DND-41 (cell line): Measurements from ENCODE around the gene CD34.

ENCODE experiments used
- ATAC-seq: fragments of 200-7000 bp; cut with Tn5 transposase; 3 replicates; pipeline ENCODE4 v1.9.1; 2021; ENCODE audit warnings: low read depth; ENCODE audit not compliant: insufficient read depth
- DNase-seq: peaks from one replicate; pipeline ENCODE4 v3.0.0-alpha.2; 2020
- H2AFZ ChIP-seq: 2 replicates; pipeline ENCODE4 v1.6.0; 2012; ENCODE audit warnings: low read depth, low read length
- H3K27ac ChIP-seq: 2 replicates; pipeline ENCODE4 v1.5.1; 2012; ENCODE audit warnings: low read length, inconsistent platforms
- H3K27me3 ChIP-seq: fragments of 200-600 bp; sonication (generic); 2 replicates; pipeline ENCODE4 v1.6.0; 2012; ENCODE audit warnings: low read length, mild to moderate bottlenecking, inconsistent platforms; ENCODE audit not compliant: insufficient read depth, poor library complexity
- H3K36me3 ChIP-seq: 2 replicates; pipeline ENCODE4 v1.5.1; 2012; ENCODE audit warnings: low read length, inconsistent platforms; ENCODE audit not compliant: insufficient read depth
- H3K4me1 ChIP-seq: 2 replicates; pipeline ENCODE4 v1.5.1; 2012; ENCODE audit warnings: mild to moderate bottlenecking, low read length; ENCODE audit not compliant: insufficient read depth
- H3K4me2 ChIP-seq: 2 replicates; pipeline ENCODE4 v1.6.0; 2012; ENCODE audit warnings: mild to moderate bottlenecking, moderate library complexity, low read length, inconsistent platforms; ENCODE audit not compliant: insufficient read depth
- H3K4me3 ChIP-seq, 2 experiments: fragments of 200-600 bp in 1 of 2; shearing (Covaris generic) in 1 of 2; 2 replicates each; pipeline ENCODE4 v1.5.1; 2012 to 2016; ENCODE audit warnings: inconsistent platforms in 2 of 2, low read length in 2 of 2, mild to moderate bottlenecking in 2 of 2, low read depth in 1 of 2, moderate library complexity in 1 of 2
- H3K79me2 ChIP-seq: 2 replicates; pipeline ENCODE4 v1.6.0; 2012; ENCODE audit warnings: low read length, inconsistent platforms; ENCODE audit not compliant: insufficient read depth
- H3K9ac ChIP-seq: 2 replicates; pipeline ENCODE4 v1.6.0; 2012; ENCODE audit warnings: low read depth, mild to moderate bottlenecking, inconsistent platforms, low read length, moderate library complexity
- H3K9me3 ChIP-seq: 2 replicates; pipeline ENCODE4 v1.5.1; 2012; ENCODE audit warnings: low read length, moderate library complexity, mild to moderate bottlenecking, inconsistent platforms; ENCODE audit not compliant: insufficient read depth, severe bottlenecking
- H4K20me1 ChIP-seq: 2 replicates; pipeline ENCODE4 v1.6.0; 2012; ENCODE audit warnings: low read length; ENCODE audit not compliant: insufficient read depth
- CTCF ChIP-seq: IDR thresholded peaks from 2 replicates; pipeline ENCODE4 v1.5.1; 2012; ENCODE audit warnings: borderline replicate concordance, low read length, moderate library complexity, mild to moderate bottlenecking; ENCODE audit not compliant: poor library complexity, severe bottlenecking; ENCODE audit errors: extremely low read depth
- EZH2 ChIP-seq: IDR thresholded peaks from 3 replicates; pipeline ENCODE4 v1.6.1; 2012; ENCODE audit warnings: borderline replicate concordance, low read depth, mild to moderate bottlenecking, moderate library complexity, low read length, inconsistent platforms; ENCODE audit not compliant: severe bottlenecking

Gene CD34

GRCh38 chr1:207873055-207873890 is 37.7 kb downstream of the CD34 start:
- peak overlapping the region; percentile 68 for H3K4me2 ChIP-seq
- 0 out of 2 replicates have a peak overlapping the region, but pooled peaks have one; percentile 6 for H2AFZ ChIP-seq

GRCh38 chr1:207872621-207873020 is 38.3 kb downstream of the CD34 start:
- Histone ChIP-seq H2AFZ (no peak overlapping the region), H3K4me2 (peak overlapping the region; percentile 68), H3K9ac (peak overlapping the region; percentile 50), H3K4me1 (peaks cover 77% of the 10 kb centered on the region), H3K4me3 (peak overlapping the region in 1 of 2 experiments; percentile 49; a peak in 2 of 4 replicates), H3K9me3 (no peaks in the 10 kb centered on the region), H3K27me3 (no peaks in the 10 kb centered on the region), H4K20me1 (peaks cover 1% of the 10 kb centered on the region), H3K36me3 (peaks cover 5% of the 10 kb centered on the region), H3K79me2 (peaks cover 27% of the 10 kb centered on the region), H3K27ac (peak overlapping the region; percentile 92)
- DNase-seq: no peak
- ATAC-seq: peak; percentile 3; the same call in 1 of the 3 replicates
- no peak for TF ChIP-seq EZH2
- no peak for TF ChIP-seq CTCF

More at GRCh38 chr1:207873055-207873890, 37.7 kb downstream of the CD34 start:
- ATAC-seq (peak; percentile 81), DNase-seq (peak; percentile 82)
- peak overlapping the region; percentile 50 for H3K9ac ChIP-seq
- H3K27ac ChIP-seq: peak overlapping the region; percentile 92
- H3K4me1 ChIP-seq: peaks cover 73% of the 10 kb centered on the region
- no peaks in the 10 kb centered on the region for H4K20me1 ChIP-seq
- H3K4me3 ChIP-seq: peak overlapping the region in 1 of 2 experiments; percentile 49; a peak in 2 of 4 replicates
- TF ChIP-seq EZH2: no peak
- TF ChIP-seq CTCF: no peak
- no peaks in the 10 kb centered on the region for H3K9me3 ChIP-seq
- H3K27me3 ChIP-seq: no peaks in the 10 kb centered on the region
- H3K36me3 ChIP-seq: peaks cover 2% of the 10 kb centered on the region; the same call in 1 of the 2 replicates
- peaks cover 21% of the 10 kb centered on the region for H3K79me2 ChIP-seq

GRCh38 chr1:207871117-207871649 is 39.7 kb downstream of the CD34 start:
- Histone ChIP-seq H3K4me3 (no peak overlapping the region), H3K4me2 (no peak overlapping the region), H3K36me3 (peaks cover 19% of the 10 kb centered on the region), H4K20me1 (peaks cover 14% of the 10 kb centered on the region), H3K4me1 (peaks cover 88% of the 10 kb centered on the region), H3K9ac (no peak overlapping the region), H3K9me3 (no peaks in the 10 kb centered on the region), H3K27me3 (no peaks in the 10 kb centered on the region), H3K79me2 (peaks cover 42% of the 10 kb centered on the region), H2AFZ (no peak overlapping the region), H3K27ac (peak overlapping the region; percentile 96)
- DNase-seq (no peak), ATAC-seq (no peak)
- no peak for TF ChIP-seq EZH2
- no peak for TF ChIP-seq CTCF
